ENCODE results near the gene NCBP2.

NCBP2 gene

DNA sequence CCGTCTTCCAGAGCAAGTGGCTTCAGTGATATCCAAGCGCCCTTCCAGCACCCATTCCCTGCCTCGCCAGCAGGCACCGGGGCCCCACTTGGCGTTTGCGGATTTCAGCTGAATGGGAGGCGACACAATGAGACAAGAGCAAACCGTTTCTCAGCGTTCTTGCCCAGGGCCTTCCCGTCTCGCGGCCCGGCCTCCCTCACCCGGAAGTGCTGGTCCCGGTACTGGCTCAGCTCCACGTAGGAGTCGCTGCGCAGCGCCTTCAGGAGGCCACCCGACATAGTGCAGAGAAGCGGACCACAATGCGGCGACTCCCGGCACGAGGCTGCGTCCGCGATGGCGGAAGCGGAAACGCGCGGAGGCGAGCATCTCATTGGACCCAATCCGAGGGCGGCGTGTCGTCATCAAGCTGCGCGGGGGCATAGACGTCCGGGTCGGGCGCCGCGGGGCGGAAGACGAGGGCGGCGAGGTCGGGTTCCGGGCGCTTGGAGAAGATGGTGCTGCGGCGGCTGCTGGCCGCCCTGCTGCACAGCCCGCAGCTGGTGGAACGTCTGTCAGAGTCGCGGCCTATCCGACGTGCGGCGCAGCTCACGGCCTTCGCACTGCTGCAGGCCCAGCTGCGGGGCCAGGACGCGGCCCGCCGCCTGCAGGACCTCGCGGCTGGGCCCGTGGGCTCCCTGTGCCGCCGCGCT, at the start of gene NCBP2:
TSS of gene NCBP2 (minus strand) at position 303 of the 689 bp plus-strand sequence. CDS start at position 278, 25 bp downstream.
- DNase-seq (ENCODE audit: low read depth) = peak; percentile 100

DNA sequence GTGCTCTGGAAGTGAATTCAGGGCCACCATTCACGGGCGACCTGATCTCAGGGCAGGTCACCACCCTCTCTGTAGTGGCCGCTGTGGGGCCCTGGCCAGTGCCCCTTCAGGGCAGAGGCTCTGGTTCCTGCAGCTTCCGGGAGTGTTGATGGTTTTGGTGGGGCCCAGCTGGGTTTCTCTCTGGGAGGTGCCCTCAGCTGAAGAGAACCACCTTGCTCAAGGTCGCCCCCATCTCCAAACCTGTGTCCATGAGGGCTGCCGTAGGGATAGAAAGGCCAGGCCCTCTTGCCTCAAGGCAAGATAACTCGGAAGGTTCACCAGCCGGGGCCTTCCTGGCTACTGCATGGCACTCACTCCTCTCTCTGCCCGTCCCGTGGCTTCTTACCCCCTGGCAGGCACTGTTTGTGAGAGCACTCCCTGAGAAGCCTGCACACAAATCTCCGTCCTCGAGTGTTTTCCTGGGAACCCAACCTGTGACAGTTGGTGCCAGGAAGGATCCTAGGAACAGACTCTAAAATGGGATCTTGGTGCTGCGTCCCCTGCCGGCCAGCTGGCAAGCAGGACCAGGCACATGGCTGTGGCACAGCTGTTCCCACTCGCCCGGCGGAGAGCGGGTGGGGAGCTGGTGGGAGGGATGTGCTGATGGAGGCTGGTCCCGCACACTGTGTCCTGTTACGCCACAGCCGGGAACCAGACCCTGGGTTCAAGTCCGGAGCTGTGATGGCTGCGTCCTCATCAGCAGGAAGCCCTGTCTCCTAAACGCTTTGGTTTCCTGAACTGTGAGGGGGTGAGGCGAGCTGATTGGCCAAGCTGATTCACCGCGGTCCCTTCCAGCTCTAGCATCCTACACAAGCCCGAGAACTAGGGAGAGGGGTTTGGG, 49.5 kb upstream of the NCBP2 start:
- DNase-seq (ENCODE audit: low read depth) = no peak

DNA sequence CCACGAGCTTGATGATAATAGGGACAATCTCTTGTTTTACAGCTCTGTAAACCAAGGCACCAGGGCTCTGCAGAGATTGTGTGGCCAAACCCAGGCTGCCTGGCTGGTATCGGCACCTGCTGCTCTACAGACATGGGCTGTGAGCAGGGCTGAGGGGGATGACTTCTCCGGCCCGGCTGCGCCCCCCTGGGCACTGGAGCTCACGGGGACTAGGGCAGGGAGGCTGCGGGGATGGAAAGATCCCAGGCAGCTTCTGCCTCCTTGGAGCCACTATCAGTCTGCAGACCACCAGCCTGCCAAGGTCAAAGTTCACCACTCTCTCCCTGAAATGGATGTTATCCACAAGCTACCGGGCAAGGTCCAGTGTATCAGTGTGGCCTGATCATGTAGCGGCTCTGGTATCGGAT, 48.3 kb upstream of the NCBP2 start:
- no peak for DNase-seq (ENCODE audit: low read depth)

DNA sequence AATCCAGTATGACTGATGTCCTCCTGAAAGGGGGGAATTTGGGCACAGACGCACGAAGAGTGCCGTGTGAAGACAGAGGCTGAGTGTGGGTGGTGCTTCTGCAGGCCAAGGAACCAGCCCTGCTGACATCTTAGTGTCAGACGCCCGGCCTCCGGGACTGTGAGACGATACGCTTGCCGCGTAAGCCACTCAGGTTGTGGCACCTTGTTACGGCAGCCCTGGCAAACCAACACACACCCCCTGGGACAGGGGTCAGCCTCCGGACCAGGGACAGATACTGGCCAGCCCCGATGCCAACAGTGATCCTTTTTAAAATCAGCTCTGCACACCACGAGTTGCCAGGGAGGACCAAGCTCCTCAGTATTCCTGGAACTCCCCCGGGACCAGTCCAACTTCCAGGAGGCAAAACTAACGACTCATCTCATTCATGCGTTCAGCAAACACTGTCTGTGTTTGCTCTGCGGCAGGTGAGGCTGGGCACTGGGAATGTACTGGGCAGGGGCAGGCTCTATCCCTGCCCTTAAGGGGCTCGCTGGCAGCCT, 47.5 kb upstream of the NCBP2 start:
- no peak for DNase-seq (ENCODE audit: low read depth)

DNA sequence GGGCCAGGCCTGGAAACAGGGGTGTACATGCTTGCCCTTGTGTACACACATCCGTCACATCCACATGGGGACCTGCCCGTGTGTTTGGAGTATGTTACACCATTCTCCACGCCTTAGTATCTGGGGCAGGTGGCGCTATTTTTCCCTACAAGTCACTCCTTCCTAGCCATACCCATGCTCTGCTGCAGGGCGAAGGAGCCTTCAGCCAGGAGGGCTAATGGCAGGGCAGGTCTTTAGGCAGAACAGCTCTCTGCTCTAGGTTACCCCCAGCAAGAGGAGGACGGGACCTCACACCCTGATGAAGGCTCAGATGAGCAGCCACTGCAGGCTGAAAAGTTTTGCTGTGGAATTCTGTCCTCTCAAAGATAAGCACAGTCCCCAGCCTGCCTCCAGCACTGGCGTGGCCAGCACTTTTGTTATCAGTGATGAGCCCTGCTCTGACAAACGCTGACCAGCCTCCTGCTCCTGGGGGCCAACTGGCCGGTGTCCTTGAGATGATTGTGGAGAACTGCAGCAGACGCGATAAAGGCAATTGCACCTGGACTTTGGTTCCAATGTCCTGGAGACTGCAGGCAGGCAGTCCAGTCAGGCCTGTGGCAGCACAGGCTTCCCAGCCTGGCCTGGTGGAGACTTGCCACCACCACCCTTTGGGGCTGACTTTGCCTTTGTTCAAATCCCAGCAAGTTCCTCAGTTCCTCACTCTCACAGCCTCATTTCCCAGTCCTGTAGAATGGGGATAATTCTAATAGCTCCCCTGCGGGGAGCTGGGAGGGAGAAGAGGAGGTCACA, 46.1 kb upstream of the NCBP2 start:
- DNase-seq (ENCODE audit: low read depth) = no peak

DNA sequence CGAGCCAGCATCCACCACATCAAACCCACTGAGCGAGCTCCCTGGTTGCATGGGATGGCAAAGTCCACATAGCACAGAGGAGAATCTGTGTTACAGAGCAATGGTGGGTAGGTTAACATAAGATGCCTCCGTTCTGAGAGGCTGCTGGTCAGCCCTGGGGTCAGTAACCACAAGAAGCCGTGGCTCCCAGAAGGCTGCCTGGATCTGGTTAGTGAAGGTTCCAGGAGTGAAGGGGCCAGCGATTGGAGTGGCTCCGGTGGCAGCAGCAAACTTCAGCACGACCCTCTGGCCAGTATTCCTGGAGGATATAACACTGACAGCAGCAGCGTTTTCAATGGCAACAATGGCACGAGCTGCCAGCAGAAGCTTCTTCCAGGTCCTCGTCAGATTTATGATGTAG, 44.7 kb upstream of the NCBP2 start:
- no peak for DNase-seq (ENCODE audit: low read depth)

DNA sequence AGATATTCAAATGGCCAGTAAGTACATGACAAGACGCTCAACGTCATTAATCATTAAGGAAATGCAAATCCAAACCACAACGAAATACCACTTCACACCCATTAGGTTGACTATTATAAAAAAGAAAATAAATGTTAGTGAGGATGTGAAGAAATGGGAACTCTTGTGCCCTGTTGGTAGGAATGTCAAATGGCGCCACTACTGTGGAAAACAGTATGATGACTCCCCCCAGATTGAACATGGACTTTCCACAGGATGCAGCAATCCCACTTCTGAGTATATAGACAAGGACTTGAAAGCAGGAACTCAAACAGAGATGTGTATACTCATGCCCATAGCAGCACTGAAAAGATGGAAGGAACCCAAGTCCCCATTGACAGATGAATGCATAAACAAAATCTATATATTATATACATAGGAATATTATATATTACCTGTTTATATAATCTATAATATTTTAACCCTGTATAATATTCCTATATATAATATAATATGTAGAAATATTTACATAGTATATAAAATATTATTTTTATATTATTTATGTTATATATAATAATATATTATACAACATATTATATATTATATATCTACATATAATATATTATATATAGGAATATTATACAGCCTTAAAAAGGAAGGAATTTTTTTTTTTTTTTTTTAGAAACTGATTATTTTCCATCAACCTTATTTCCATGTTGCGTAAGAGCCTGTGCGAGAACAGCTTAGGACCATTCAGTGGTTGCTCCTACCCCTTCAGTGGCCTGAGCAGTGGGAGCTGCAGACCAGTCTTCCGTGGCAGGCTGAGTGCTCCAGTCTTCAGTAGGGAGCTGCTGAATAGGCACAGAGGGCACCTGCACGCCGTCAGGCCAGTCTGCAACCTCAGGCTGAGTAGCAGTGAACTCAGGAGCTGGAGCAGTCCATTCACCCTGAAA, 43.9 kb upstream of the NCBP2 start:
- DNase-seq (ENCODE audit: low read depth) = no peak

DNA sequence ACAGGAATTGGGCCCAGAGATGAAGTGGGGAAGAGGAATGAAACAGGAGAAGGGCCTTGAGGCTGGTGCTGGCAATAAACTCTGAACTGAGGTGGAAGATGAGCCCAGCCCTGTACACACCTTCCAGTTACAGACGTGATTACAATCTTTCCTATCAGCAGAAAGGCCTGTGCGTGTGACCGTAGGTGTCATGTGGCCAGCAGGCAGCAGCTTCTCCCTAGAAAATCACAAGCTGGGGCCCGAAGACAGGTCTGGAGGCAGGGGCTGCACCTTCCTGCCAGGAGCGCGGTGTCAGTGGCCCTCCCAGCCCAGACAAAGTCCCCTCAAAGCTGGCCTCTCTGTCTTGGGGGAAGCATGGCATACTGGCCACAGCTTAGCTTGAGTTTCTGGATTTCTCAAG, 43.0 kb upstream of the NCBP2 start:
- no peak for DNase-seq (ENCODE audit: low read depth)

DNA sequence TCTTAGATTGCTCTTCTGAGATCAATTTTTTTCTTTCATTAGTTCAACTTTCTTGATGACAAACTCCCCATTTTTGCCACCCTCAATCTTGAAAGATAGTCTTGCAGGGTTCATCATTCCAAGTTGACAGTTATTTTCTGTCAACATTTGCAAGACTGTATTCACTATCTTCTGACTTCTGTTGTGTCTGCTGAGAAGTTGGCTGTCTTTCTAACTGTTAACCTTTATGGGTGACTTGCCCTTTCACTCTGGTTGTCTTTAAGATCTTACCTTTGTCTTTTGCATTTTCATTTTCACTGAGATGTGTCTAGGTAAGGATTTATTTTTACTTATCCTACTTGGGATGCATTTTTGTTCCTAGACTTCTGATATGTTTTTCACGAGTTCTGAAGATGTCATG, 40.9 kb upstream of the NCBP2 start:
- DNase-seq (ENCODE audit: low read depth) = no peak

DNA sequence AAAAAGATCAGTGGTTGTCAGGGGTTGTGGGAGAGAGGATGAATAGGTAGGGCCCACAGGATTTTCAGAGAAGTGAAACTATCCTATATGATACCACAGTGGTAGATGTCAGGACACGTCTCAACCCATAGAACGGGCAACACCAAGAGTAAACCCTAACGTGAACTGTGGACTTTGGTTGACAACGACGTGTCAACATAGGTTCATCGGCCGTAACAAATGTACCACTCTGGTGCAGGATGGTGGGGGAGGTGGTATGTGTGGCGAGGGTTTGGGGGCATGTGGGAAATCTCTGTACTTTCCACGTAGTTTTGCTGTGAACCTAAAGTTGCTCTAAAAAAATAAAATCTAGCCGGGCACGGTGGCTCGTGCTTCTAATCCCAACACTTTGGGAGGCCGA, 39.3 kb upstream of the NCBP2 start:
- no peak for DNase-seq (ENCODE audit: low read depth)

DNA sequence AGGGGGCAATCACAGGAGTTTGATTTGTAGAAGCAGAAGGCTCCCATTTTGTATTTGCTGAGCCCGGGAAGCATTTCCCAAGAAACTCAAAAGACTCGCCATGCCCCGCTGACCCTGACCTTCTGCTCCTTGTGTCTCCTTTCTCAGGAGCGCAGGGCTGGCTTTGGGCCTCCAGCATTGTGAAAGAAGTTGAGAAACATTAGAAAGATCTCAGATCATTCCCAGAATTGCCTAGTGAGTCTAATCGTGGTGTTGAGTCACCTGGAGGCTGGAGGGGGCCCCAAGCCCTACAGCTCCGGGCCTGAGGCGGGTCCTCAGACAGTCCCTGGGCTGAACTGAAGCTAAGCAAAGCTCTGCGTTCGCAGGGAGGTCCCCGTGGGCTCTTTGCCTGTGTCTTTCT, 37.2 kb upstream of the NCBP2 start:
- DNase-seq (ENCODE audit: low read depth) = no peak

DNA sequence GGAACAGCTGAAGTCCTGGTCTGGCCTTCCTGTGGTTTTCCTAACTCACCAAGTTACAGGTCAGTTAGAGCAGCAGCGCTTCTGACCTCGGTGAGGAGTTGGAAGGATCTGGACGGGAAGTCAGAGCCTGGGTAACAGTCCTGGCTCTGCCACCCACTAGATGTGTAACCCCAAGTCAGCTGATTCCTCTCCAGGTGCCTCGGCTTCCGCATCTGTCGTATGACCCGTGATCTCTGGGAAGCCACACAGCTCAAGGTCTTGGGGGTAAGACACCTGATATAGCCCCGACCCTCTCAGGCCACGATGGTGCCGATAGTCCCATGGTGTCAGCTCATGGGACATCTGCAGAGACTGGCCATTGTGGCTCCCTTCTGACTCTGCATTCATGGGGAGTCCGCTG, 34.6 kb upstream of the NCBP2 start:
- DNase-seq (ENCODE audit: low read depth) = no peak

DNA sequence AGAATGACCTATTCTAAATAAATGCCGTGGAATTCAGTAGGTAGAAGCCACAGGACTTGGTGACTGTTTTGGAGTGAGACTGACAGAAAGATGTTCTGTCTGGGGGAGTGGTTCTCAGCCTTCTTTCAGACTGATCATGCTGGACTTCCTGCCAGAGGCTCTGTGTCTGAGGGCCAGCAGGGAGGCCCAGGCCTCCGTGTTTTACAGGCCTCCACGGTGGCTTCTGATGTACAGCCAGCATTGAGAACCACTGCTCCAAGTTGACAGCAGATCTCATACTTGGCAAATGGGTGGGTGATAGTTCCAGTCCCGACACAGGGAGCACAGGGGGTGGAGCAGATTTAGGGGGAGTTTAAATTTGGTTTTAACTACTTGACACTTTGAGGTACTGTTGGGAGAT, 33.0 kb upstream of the NCBP2 start:
- no peak for DNase-seq (ENCODE audit: low read depth)

DNA sequence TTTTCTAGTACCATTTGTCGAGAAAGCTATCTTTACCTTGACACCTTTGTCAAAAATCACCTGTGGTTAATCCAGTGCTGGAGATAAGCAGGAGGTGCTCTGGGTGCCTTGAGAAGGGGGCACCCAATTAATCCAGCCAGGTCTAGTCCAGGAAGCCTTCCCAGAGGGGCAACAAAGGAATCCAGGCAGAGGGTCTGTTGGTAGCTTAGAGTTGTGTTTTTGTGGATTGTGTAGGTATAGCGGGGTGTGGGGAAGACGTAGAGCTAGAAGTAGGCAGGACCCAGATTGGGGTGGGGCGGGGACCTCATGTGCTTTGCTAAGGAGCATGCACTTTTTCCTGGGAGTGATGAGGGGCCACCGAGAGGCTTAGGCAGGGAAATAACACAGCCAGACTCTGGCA, 32.3 kb upstream of the NCBP2 start:
- no peak for DNase-seq (ENCODE audit: low read depth)

DNA sequence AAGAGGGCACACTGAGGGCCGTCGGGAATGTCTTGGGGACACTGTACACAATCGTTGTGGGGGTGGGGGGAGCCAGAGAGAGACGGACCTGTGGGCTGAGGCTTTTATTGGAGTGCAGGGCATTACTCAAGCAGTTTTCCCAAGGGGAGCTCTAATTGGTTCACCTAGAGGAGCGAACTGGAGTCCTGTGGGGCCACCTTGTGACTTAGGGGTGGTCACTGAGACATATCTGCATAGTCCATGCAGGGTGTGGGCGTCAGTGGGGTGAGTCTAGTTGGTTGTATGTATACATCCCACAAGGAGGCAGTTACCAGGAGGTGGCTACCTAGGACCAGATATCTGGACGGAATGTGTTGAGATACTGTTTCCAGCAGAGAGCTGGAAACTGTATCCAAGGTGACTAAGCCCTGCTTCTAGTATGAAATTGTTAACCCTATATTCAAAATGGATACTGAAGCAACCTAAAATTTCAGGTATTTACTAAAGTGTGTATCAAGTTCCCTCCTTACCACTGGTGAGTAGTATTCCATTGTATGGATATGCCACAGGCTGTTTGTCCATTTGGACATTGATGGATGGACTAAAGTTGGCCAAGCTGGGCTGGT, 28.9 kb upstream of the NCBP2 start:
- DNase-seq (ENCODE audit: low read depth) = no peak

DNA sequence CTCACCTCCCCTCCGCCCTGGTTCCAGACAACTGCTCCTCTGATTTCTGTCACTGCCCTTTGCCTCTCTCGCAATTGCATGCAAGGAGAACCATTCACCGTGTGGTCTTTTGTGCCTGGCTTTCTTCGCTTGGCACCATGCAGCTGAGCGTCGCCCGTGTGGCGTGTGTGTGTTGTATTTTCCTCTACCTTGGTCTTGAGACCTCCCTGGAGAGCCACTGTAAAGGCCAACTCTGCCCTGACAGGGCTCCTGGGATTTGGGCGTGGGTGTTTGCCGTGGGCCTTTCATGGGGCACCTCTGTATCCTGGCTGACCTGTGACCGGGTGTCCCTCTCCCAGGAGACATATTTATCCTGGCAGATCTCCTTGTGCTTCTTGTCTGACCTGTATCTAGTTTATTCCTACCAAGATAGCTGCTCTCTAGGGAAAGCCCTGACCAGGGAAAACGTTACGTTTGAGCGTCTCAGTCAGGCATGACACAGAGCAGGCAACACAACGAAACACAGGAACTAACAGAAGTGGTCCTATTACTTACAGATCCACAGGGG, 28.3 kb upstream of the NCBP2 start:
- no peak for DNase-seq (ENCODE audit: low read depth)

DNA sequence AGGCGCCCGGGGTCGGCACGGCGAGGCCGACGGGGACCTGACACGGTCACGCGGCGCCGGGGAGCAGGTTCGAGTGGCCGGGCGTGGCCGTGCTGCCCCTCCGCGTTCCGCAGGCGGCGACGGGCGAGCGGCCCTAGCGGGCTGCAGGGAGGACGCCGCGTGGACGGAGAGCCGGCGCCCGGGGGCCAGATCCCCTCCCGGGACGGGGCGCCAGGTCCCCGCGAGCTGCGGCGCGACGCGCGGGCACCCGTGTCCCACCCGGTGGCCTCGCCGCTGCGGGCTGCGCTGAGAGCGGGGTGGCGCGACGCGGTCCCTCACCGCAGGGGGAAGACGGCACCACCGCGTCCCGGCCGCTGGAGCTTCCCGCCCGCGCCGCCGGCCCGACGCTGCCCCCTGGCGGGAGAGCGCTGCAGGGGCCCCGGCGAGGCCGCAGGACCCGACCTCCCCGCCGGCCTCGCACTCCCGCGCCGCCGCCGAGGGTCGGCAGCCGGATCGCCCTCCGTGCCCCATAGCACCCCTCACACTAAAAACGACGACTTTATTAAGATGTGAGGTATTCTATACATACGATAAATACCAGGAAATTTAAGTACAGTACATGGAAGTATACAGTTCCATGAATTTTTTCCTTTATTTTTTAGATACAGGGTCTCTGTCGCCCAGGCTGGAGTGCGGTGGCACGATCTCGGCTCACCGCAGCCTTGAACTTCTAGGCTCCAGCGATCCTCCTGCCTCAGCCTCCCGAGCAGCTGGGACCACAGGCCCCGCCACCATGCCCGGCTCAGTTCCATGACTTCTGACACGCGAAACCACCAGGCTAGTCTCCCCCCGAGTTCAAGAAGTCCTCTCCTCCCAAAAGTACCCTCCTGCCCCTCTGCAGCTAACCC, 27.6 kb upstream of the NCBP2 start:
- no peak for DNase-seq (ENCODE audit: low read depth)

DNA sequence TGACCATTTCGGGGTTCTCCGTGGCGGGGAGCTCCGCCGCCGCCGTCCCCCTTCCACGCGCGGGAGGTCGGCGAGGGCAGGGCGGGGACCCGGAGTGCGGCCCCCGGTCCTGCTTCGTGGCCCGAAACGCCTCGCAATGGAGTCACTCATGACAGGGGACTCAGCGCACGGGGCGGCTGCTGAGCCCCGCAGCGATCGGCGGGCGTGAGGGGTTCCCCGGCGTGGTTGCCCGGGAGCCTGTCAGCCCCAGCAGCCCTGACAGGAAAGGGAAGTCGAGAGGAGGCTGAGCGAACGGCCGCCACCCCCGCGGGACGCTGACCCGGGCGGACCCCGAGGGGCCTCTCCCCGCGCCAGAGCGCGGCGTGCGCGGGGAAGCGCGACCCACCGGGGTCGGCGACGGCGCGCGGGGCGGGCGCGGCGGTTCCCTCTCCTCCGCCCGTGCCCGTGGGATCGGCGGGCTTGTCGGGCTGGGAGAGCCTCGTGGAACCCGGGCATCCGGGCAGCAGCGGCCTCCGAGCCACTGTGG, 26.9 kb upstream of the NCBP2 start:
- no peak for DNase-seq (ENCODE audit: low read depth)

Measured in stimulated activated CD8-positive, alpha-beta memory T cell treated with anti-CD3 and anti-CD28 coated beads, Interleukin-7, amount 100 ng/mL, for 24 hours (primary cell).